Stimulated activated CD4-positive, alpha-beta T cell treated with anti-CD3 and anti-CD28 coated beads, TNF-alpha, amount 100 ng/mL, for 4 hours (primary cell): ENCODE results near the gene PIGP.
"Not testable (repeated sequence)": the region's sequence is repeated elsewhere in the genome, so short reads cannot be mapped to it uniquely, and the experiment has no call there.

Experiments used
- DNase-seq, 3 experiments: peaks; one replicate each; pipeline ENCODE4 v3.0.0-alpha.2; 2020; ENCODE audit warnings: low read depth in 3 of 3

Gene PIGP

GRCh38 chr21:37044643-37045042 lies 28.2 kb downstream of the PIGP start:
- no peak for DNase-seq

GRCh38 chr21:37043818-37044217 lies 29.1 kb downstream of the PIGP start:
- DNase-seq, result no peak

- no peak for DNase-seq
Observed at GRCh38 chr21:37041706-37042271, 31.1 kb downstream of the PIGP start.

- DNase-seq, result no peak
Observed at GRCh38 chr21:37040212-37040611, 32.7 kb downstream of the PIGP start.

GRCh38 chr21:37039411-37040075 lies 33.3 kb downstream of the PIGP start:
- DNase-seq, result no peak

- no peak for DNase-seq
Observed at GRCh38 chr21:37036177-37036576, 36.7 kb downstream of the PIGP start.

- DNase-seq, result not testable (repeated sequence)
Observed at GRCh38 chr21:37034394-37034793, 38.5 kb downstream of the PIGP start.

- DNase-seq, result no peak
Observed at GRCh38 chr21:37032877-37033471, 39.9 kb downstream of the PIGP start.

GRCh38 chr21:37032293-37032692 lies 40.6 kb downstream of the PIGP start:
- DNase-seq, result no peak

GRCh38 chr21:37030864-37031263 lies 42.0 kb downstream of the PIGP start:
- DNase-seq, result no peak

GRCh38 chr21:37028570-37028969 lies 44.3 kb downstream of the PIGP start:
- no peak for DNase-seq

- DNase-seq, result no peak
Observed at GRCh38 chr21:37026499-37026898, 46.4 kb downstream of the PIGP start.

- DNase-seq, result no peak
Observed at GRCh38 chr21:37017951-37018679, 54.8 kb downstream of the PIGP start.
